Trophoblast cell (in vitro differentiated cells and primary cell): ENCODE measurements around the gene C15orf39.
A peak's percentile ranks its signal among the peaks of the same experiment; 100 is the strongest.

Experiments
- DNase-seq, 2 donors: peaks; one replicate each; pipeline ENCODE4 v3.0.0-alpha.2; 2016
- H2AFZ ChIP-seq: 2 replicates; pipeline ENCODE4 v1.6.1; 2013; ENCODE audit warnings: low read length, moderate library complexity, mild to moderate bottlenecking; ENCODE audit not compliant: insufficient read depth, poor library complexity
- H2AK5ac ChIP-seq: 2 replicates; pipeline ENCODE4 v1.6.1; 2013; ENCODE audit warnings: mild to moderate bottlenecking, low read length
- H2BK120ac ChIP-seq: 2 replicates; pipeline ENCODE4 v1.6.1; 2013; ENCODE audit warnings: low read length, mild to moderate bottlenecking, moderate library complexity; ENCODE audit not compliant: insufficient read depth, poor library complexity
- H2BK12ac ChIP-seq: 2 replicates; pipeline ENCODE4 v1.6.1; 2013; ENCODE audit warnings: mild to moderate bottlenecking, low read length, moderate library complexity
- H2BK5ac ChIP-seq: 2 replicates; pipeline ENCODE4 v1.6.1; 2013; ENCODE audit warnings: low read length, low read depth, moderate library complexity, mild to moderate bottlenecking; ENCODE audit not compliant: poor library complexity
- H3K14ac ChIP-seq: 2 replicates; pipeline ENCODE4 v1.6.1; 2013; ENCODE audit warnings: mild to moderate bottlenecking, low read length
- H3K18ac ChIP-seq: 2 replicates; pipeline ENCODE4 v1.6.1; 2013; ENCODE audit warnings: mild to moderate bottlenecking, low read length
- H3K23ac ChIP-seq: 2 replicates; pipeline ENCODE4 v1.6.1; 2013; ENCODE audit warnings: low read length
- H3K27ac ChIP-seq: 2 replicates; pipeline ENCODE4 v1.5.1; 2013; ENCODE audit warnings: low read depth, mild to moderate bottlenecking, inconsistent platforms, low read length, moderate library complexity
- H3K27me3 ChIP-seq: 2 replicates; pipeline ENCODE4 v1.6.1; 2013; ENCODE audit warnings: inconsistent platforms, mild to moderate bottlenecking, low read length, moderate library complexity; ENCODE audit not compliant: insufficient read depth
- H3K36me3 ChIP-seq, 2 experiments: 1 replicate in 1 of 2; 2 replicates in 1 of 2; pipeline ENCODE4 v1.6.1; 2013; ENCODE audit warnings: low read length in 2 of 2, mild to moderate bottlenecking in 2 of 2, moderate library complexity in 1 of 2; ENCODE audit not compliant: insufficient read depth in 2 of 2, control insufficient read depth in 1 of 2
- H3K4ac ChIP-seq: 2 replicates; pipeline ENCODE4 v1.6.1; 2013; ENCODE audit warnings: low read depth, mild to moderate bottlenecking, low read length, moderate library complexity
- H3K4me1 ChIP-seq, 2 experiments: 1 replicate in 1 of 2; 2 replicates in 1 of 2; pipeline ENCODE4 v1.6.1; 2013; ENCODE audit warnings: low read length in 2 of 2, mild to moderate bottlenecking in 2 of 2, moderate library complexity in 1 of 2; ENCODE audit not compliant: insufficient read depth in 2 of 2, control insufficient read depth in 1 of 2
- H3K4me2 ChIP-seq: 2 replicates; pipeline ENCODE4 v1.6.1; 2013; ENCODE audit warnings: inconsistent platforms, mild to moderate bottlenecking, low read length, moderate library complexity
- H3K4me3 ChIP-seq: 2 replicates; pipeline ENCODE4 v1.5.1; 2013; ENCODE audit warnings: mild to moderate bottlenecking, low read depth, low read length, inconsistent platforms
- H3K79me1 ChIP-seq: one replicate; pipeline ENCODE4 v1.6.1; 2013; ENCODE audit warnings: low read length
- H3K79me2 ChIP-seq: 2 replicates; pipeline ENCODE4 v1.6.1; 2013; ENCODE audit warnings: low read length, mild to moderate bottlenecking; ENCODE audit not compliant: control insufficient read depth, insufficient read depth, poor library complexity
- H3K9ac ChIP-seq: 2 replicates; pipeline ENCODE4 v1.6.1; 2013; ENCODE audit warnings: mild to moderate bottlenecking, low read length
- H3K9me3 ChIP-seq: 2 replicates; pipeline ENCODE4 v1.6.1; 2013; ENCODE audit warnings: low read depth, mild to moderate bottlenecking, control low read depth, inconsistent platforms, low read length; ENCODE audit not compliant: insufficient read depth
- H4K12ac ChIP-seq: 2 replicates; pipeline ENCODE4 v1.6.1; 2013; ENCODE audit warnings: low read depth, mild to moderate bottlenecking, low read length, moderate library complexity
- H4K8ac ChIP-seq: 2 replicates; pipeline ENCODE4 v1.6.1; 2013; ENCODE audit warnings: low read depth, mild to moderate bottlenecking, low read length, moderate library complexity
- H4K91ac ChIP-seq: one replicate; pipeline ENCODE4 v1.6.1; 2013; ENCODE audit warnings: low read depth, mild to moderate bottlenecking, low read length, moderate library complexity
- WGBS: extraction: QIAGEN DNeasy Blood & Tissue Kit; methylation state at CpG from one replicate; pipeline ENCODE4 v1.1.7; 2013; ENCODE audit warnings: missing lambda C conversion rate; ENCODE audit not compliant: insufficient read length, insufficient coverage; ENCODE audit errors: extremely low coverage; 5-methylcytosine and 5-hydroxymethylcytosine counted together

Gene C15orf39

DNA sequence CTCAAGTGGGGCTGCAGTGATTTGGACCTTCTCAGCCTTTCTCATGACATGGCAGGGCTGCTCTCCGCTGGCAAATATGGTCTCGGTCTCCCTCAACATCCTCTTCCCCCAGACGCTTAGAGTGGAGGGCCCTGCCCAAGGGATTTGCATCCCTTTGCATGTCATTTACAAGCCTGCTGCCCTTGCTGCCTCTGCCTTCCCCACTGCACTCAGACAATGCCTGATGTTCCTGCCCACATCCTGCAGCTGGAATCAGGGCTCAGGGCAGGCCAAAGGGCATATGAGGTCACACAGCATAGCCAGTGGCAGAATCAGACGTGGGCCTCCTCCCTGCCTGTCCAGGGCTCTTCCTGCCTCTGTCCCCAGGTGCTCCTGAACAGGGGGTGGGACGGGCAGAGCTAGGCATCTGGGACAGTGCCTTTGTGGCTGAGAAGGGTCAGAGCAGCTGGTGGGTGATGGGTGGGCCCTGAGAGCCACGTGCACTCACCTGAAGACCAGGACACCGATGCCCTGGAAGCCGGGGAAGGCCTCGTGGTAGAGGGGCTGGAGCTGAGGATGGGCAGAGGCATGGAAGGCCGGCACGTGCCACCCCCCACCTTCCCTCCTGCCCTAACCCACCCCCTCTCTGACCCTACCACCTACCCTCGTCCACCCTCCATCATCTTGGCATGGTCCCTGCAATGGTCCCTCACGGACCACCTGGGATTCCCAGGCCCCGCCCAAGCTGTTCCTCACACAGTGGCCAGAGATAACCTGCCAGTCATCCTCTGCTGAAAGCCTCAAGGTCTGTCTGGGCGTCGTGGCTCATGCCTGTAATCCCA is 29.1 kb downstream of the C15orf39 start:
- H2AFZ ChIP-seq: no peak overlapping the region
- H2BK120ac ChIP-seq: no peak overlapping the region
- no CpG with 5 or more reads among the region's 16 CpGs for WGBS
- peak; percentile 92 to 95 for DNase-seq
- no peak overlapping the region for H2AK5ac ChIP-seq
- no peak overlapping the region for H3K27ac ChIP-seq
- H2BK12ac ChIP-seq: no peak overlapping the region
- H3K4me1 ChIP-seq: peaks cover 0 to 10% of the 10 kb centered on the region in 2 experiments
- no peak overlapping the region for H3K4me3 ChIP-seq
- H4K8ac ChIP-seq: no peak overlapping the region
- no peaks in the 10 kb centered on the region for H3K27me3 ChIP-seq
- H3K9me3 ChIP-seq: peaks cover 2% of the 10 kb centered on the region
- no peak overlapping the region for H3K14ac ChIP-seq
- H3K4ac ChIP-seq: no peak overlapping the region
- H3K18ac ChIP-seq: no peak overlapping the region
- H4K91ac ChIP-seq: no peak overlapping the region
- no peak overlapping the region for H3K23ac ChIP-seq
- H3K79me1 ChIP-seq: no peaks in the 10 kb centered on the region
- no peak overlapping the region for H3K4me2 ChIP-seq
- no peak overlapping the region for H4K12ac ChIP-seq
- no peak overlapping the region for H2BK5ac ChIP-seq
- no peak overlapping the region for H3K9ac ChIP-seq
- no peaks in the 10 kb centered on the region for H3K79me2 ChIP-seq
- H3K36me3 ChIP-seq: no peaks in the 10 kb centered on the region

DNA sequence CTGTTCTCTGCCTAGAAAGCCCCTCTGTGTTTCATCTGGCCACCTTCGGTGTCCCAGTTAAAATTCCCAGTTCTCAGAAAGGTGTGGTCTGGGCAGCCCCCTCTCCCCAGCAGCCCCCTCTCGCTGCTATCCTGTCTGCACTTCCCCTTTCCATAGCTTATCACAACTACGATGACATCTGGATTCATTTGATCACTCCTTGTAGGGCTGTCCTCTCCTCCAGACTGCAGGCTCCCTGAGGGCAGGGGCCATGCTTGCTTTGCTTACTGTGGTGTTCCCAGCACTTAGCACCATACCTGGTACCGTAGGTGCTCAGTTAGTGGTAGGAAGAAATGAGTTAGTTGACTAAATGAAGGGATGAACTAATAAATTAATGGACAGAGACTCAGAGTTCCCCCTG is 30.2 kb downstream of the C15orf39 start:
- no peak overlapping the region for H2AK5ac ChIP-seq
- H3K23ac ChIP-seq: no peak overlapping the region
- no peak overlapping the region for H3K18ac ChIP-seq
- H3K79me2 ChIP-seq: no peaks in the 10 kb centered on the region
- H4K8ac ChIP-seq: no peak overlapping the region
- H3K27ac ChIP-seq: no peak overlapping the region
- no peak overlapping the region for H3K4me3 ChIP-seq
- H3K79me1 ChIP-seq: no peaks in the 10 kb centered on the region
- no peak overlapping the region for H2AFZ ChIP-seq
- H3K9ac ChIP-seq: no peak overlapping the region
- no peak overlapping the region for H3K14ac ChIP-seq
- H3K36me3 ChIP-seq: no peaks in the 10 kb centered on the region
- peaks cover 0 to 10% of the 10 kb centered on the region in 2 experiments for H3K4me1 ChIP-seq
- H3K9me3 ChIP-seq: no peaks in the 10 kb centered on the region
- H4K12ac ChIP-seq: no peak overlapping the region
- no peak overlapping the region for H2BK12ac ChIP-seq
- H2BK5ac ChIP-seq: no peak overlapping the region
- DNase-seq: no peak
- no peak overlapping the region for H3K4ac ChIP-seq
- H3K27me3 ChIP-seq: no peaks in the 10 kb centered on the region
- no peak overlapping the region for H3K4me2 ChIP-seq
- H4K91ac ChIP-seq: no peak overlapping the region
- no peak overlapping the region for H2BK120ac ChIP-seq
- WGBS: no CpG with 5 or more reads among the region's 4 CpGs

DNA sequence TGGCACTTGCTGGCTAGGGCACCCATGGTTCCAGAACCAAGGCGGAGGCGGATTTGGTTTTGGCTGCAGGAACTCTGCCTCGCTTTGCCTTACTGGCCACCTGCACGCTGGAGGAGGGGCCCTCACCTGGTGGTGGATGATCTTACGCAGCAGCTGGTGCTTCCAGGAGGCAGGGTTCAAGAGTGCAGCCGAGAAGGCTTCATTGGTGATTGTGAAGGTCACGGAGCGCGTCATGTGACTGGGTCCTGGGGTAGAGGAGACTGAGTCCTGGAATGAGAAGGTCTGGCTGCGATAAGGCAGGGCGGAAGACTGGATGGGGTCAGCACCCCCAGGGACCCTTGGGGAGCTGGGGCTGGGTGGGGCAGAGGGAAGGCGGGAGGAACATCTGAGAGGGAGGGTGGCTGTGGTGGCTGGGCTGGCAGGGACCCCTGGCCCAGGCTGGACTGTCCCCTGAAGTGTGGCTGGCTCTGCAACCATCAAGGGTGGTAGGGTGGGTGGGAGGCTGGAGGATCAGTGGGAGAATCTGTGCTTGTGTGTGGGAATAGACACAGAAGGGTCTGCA is 30.7 kb downstream of the C15orf39 start:
- Histone ChIP-seq H3K18ac (no peak overlapping the region), H2AFZ (no peak overlapping the region)
- WGBS: no CpG with 5 or more reads among the region's 12 CpGs

DNA sequence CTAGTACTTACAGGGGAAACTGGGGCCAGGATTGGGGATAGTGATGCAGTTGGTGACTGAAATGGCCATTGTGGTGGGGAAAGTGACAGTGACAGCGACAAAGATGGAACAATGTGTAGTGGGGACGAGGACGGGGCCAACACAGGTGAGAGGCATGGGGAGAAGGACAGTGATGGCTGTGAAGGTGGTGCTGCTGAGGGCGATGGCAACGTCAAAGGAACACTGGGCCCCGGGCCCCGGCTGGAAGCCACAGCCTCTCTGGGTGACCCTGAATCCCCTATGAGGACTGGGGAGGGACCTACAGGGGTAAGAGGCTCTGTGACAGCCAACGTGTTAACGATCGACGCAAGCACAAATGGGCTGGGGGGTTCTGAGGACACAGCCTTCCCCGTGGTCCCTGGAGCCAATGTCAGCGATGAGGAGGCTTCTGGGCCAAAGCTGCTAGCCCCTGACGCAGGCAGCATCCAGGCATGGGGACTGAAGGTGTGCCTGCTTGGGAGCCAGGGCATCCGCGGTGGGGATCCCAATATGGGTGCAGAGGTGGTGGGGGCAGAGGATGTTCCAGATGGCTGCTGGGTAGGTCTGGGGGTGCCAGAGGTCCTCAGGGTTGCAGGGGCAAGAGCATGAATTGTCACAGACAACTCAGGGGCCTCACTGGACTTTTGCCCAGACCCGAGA is 31.3 kb downstream of the C15orf39 start:
- Histone ChIP-seq H3K9me3 (no peaks in the 10 kb centered on the region), H3K36me3 (no peaks in the 10 kb centered on the region), H3K23ac (no peak overlapping the region), H3K4me2 (no peak overlapping the region), H3K14ac (no peak overlapping the region), H3K27me3 (no peaks in the 10 kb centered on the region), H4K91ac (no peak overlapping the region), H3K27ac (no peak overlapping the region), H3K79me2 (no peaks in the 10 kb centered on the region), H2AFZ (no peak overlapping the region), H2BK120ac (no peak overlapping the region), H4K12ac (no peak overlapping the region), H3K9ac (no peak overlapping the region), H2AK5ac (no peak overlapping the region), H4K8ac (no peak overlapping the region), H3K4me1 (peaks cover 0 to 10% of the 10 kb centered on the region in 2 experiments), H3K18ac (no peak overlapping the region), H3K4me3 (no peak overlapping the region), H3K4ac (no peak overlapping the region), H2BK12ac (no peak overlapping the region), H2BK5ac (no peak overlapping the region), H3K79me1 (no peaks in the 10 kb centered on the region)
- no peak for DNase-seq
- no CpG with 5 or more reads among the region's 17 CpGs for WGBS

More for the DNA sequence above, 30.7 kb downstream of the C15orf39 start:
- H4K12ac ChIP-seq: no peak overlapping the region
- no peak for DNase-seq
- H3K9me3 ChIP-seq: no peaks in the 10 kb centered on the region
- H2BK120ac ChIP-seq: no peak overlapping the region
- H3K4ac ChIP-seq: no peak overlapping the region
- H3K79me2 ChIP-seq: no peaks in the 10 kb centered on the region
- no peaks in the 10 kb centered on the region for H3K36me3 ChIP-seq
- no peaks in the 10 kb centered on the region for H3K27me3 ChIP-seq
- H3K14ac ChIP-seq: no peak overlapping the region
- no peak overlapping the region for H3K4me2 ChIP-seq
- H3K23ac ChIP-seq: no peak overlapping the region
- no peak overlapping the region for H2BK12ac ChIP-seq
- no peak overlapping the region for H3K9ac ChIP-seq
- H3K4me1 ChIP-seq: peaks cover 0 to 10% of the 10 kb centered on the region in 2 experiments
- no peaks in the 10 kb centered on the region for H3K79me1 ChIP-seq
- H4K8ac ChIP-seq: no peak overlapping the region
- no peak overlapping the region for H3K27ac ChIP-seq
- H2BK5ac ChIP-seq: no peak overlapping the region
- H4K91ac ChIP-seq: no peak overlapping the region
- no peak overlapping the region for H2AK5ac ChIP-seq
- H3K4me3 ChIP-seq: no peak overlapping the region
